GM20431 (cell line): ENCODE results near the gene ZRANB3.

Source experiments
- in situ Hi-C: fragments of 300-500 bp; cut with MseI, MboI; formaldehyde crosslinking; loops from one replicate; pipeline ENCODE4 v1.15.0; 2020; ENCODE audit warnings: low sequenced_read_pairs; ENCODE audit not compliant: unreplicated experiment

Gene ZRANB3

DNA sequence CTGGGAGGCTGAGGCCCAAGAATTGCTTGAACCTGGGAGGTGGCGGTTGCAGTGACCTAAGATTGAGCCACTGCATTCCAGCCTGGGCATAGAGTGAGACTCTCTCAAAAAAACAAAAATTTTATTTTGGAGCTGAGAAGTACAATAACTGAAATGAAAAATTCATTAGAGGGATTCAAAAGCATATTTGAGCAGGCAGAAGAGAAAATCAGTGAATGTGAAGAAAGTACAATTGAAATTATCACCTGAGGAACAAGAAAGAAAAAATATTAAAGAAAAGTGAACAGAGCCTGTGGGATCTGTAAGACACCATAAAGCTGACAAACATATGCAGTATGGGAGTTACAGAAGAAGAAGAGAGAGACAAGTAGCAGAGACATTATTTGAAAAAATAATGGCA is 341.9 kb downstream of the ZRANB3 start:
- in situ Hi-C loops = no loop called here

DNA sequence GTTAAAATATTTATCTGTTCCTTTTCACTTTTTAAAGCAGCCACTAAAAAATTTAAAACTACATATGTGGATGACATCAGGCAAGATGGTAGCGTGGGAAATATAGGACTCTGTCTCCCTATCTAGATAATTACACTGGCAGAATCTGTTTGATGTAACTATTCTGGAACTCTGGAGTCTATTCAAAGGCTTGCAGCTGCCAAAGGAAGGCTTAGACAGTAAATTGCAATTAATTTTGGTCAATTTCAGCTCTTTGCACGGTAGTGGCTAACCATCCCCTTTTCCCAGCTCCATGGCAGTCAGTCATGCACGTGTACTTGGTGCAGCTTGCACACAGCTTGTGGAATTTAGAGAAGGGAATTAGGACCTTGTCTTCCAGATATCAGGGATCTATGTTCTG is 343.7 kb downstream of the ZRANB3 start:
- in situ Hi-C loops = no loop called here

DNA sequence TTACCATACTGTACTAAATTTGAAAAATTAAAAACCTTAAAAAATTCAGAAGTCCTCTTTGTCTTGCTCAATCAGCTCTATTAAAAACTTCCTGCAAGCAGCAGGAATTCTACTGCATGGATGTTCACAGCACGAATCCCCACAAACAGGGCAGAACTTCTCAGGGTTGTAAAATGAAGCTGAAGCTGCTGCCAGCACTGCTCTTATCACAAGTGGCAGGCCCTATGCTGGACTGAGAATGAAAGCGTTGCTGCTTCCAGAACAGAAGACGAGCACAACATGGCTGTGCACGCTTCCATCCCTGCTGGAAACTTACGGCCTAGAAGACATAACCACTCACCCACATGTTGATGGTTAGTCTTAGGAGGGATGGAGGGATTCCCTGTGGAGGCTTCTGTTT is 345.0 kb downstream of the ZRANB3 start:
- in situ Hi-C loops = no loop called here

DNA sequence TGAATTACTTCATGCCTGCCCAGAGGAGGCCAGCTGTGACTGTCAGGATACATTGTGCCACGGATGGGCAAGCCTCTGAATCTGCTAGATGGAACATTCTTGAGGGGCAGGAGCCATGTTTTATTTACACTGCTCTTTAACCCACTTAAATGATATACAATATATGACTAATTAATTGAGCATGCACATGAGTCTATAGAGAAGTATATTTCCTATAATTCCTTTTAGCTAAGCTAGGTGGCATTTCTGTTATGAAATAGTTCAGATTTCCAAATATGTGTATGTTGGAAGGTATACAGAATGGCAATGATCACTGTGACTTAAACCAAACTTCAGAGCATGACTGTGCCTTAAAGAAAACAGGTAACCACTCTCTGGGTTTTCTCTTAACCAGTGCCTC is 347.2 kb downstream of the ZRANB3 start:
- in situ Hi-C loops = no loop called here

DNA sequence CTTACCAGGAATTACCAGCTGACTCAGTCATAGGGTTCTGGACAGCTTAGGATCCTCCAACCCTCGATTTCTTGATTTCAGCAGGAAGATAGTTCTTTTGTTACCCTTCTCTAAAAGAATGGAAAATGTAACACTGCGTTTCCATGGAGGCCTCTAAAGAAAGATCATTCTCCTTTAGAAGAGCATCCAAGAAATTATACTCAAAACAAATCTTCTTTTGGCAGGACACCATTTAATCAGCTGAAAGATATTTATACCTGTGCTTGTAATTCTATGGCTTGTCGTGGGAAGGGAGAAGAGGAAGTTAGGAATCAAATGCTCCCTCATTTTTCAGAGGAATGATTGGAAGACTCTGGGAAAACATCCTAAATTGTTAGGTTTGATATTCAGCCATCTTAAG is 348.4 kb downstream of the ZRANB3 start:
- in situ Hi-C loops = no loop called here

DNA sequence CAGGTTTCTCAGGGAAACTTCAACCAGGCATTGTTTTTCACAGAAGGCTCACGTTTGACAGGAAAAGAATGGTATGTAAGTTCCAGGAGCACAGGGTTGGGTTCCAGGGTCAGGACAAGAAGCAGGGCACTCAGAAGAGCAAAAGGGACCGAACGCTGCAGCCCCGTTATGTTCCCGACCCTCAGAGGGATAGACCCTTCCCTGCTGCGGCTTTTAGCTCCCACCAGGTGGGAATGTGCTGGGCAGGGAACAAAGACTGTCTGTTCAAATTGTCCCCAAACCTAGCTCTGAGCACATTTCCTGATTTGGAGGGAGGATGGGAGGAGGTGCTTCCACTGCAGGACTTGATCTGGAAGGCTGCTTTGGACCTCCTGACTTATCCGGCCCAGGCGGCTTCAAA is 348.8 kb downstream of the ZRANB3 start:
- in situ Hi-C loops = no loop called here

DNA sequence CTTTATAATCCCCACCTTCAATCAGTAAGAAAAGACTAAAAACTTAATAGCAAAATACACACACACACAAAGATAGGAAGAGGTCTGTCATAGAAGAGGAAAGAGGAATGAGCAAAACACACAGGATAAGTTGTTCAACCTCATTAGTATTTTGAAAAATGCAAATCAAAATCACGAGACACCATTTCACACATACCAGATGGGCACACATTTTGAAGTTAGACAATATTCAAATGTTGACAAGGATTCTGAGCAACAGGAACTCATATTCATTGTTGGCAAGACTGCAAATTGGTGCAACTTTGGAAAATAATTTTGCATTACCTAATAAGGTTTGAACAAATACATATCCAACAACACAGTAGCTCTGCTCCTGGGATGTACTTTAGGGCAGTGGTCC is 351.3 kb downstream of the ZRANB3 start:
- in situ Hi-C loops = no loop called here

DNA sequence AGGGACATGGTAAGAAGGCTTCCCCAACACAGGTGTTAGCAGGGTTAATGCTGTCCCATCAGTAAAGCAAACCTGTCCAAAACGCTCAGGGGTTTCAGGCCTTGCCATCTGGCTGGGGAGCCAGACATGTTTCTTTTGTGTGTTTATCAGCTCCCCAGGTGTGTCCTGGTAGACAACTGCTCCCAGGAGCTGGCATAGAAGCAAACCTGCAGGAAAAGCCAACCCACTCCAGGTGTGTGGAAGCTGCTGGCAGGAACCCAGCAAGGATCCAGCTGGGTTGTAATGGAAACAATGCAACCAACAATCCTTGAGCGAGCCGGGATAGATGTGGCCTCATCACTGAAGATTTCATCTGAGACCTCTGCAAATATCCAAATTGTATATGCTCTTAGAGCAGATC is 355.8 kb downstream of the ZRANB3 start:
- in situ Hi-C loops = no loop called here

DNA sequence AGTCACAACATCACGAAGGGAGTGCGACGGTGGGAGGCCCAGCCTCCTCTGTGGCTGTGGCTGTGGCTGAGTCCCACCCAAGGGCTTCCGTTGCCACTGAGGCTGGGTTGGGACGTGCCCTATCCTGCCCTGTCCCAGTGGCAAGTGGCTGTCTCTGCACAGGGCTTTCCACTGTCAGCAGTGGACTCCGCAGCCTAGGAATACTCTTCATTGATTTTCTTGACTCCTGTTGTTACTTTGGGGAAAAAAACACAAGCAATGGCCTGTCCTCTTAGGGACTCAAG is 356.3 kb downstream of the ZRANB3 start:
- in situ Hi-C loops = no loop called here

DNA sequence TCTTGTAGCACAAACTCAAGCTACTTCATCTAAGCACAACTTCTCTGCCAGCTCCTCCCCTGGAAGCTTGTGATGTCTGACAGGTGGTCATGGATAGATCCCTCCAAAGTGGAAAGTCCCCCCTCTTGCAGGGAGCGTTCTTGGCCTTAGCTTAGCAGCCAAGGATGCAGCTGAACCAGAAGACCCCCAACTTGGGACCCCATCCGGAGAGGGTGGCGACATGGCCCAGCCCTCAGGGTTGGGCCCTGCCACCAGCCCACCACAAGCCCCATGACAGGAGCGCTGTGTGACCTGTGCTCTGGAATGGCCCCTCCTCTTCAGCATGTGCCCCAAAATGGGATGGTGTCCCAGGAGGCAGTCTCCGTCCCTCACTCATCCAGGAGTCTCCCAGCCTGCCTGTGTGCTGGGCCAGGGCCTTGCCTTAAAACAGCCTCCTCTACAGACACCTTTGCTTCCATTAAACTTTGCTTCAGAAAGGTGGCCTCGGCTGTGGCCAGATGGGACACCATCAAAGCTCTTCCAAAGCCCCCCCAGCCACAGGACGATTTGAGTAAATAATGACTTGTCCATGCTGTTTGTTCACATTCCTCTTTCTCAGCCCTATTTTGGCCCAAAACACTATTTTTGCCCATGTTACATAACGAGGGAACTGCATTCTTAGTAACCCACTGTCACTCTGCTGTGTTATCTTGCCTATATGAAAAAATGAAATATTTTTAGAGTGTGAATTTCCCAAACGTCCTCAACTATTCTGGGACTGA is 356.8 kb downstream of the ZRANB3 start:
- in situ Hi-C loops = no loop called here

DNA sequence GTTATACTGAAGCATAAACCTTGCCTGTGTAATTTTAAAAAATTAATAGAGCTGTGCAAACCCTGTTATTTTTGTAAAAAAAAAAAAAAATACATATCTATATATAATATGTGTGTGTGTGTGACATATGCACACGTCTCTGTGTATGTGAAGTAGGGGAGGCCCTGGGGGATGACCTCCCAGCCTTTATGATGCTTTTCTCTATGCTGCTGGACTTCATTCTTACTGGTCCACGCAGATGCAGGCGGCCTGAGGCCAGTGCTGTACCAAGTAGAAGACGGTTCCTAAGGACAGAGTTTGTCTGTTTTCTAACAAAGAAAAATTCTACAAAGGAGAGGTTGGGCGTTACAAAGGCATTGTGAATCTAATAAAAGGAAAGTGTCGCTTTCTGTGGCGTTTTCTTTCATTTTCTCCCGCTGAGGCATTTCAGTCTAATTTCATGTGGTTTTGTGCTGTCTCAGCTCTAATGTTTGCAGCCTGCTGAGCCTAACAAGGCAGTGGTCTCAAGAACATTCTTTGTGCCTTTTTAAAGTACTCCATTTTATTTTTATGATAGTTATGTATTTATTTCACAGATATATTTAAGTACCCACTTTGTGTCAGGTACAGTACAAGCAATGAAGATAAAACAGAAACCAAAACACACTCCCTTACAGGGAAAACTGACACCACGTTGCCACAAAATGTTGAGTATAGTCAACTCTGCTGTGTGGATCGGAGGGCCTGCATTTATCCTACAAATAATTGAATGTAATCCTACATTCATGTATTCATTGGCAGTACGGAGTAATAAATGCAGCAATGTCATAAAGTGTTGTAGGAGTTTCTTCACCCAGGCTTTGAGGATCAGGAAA is 360.9 kb downstream of the ZRANB3 start:
- in situ Hi-C loops = no loop called here

DNA sequence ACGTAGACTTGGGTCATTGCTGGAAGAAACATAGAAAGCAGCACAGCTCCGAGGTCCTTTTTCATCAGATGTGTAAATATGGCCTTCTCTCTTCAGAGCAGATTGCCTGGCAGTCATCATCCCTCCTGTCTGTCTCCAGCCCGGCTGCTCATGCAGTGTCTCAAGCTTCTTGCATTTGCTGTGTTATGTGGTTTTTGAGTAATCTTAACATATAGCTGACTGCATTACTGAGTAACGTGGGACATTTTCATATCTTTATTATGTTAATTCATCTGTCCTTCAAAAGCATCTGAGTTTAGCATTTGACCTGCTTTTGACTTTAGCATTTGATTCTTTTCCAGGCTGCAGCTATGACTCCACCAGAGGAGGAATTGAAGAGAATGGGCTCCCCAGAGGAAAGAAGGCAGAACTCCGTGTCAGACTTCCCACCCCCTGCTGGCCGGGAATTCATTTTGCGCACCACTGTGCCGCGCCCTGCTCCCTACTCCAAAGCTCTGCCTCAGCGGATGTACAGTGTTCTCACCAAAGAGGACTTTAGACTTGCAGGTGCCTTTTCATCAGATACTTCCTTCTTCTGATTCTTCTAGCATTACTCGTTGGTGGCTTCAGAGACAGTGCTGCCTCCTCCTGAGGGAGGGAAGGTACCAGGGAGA is 362.7 kb downstream of the ZRANB3 start:
- in situ Hi-C loops = no loop called here

DNA sequence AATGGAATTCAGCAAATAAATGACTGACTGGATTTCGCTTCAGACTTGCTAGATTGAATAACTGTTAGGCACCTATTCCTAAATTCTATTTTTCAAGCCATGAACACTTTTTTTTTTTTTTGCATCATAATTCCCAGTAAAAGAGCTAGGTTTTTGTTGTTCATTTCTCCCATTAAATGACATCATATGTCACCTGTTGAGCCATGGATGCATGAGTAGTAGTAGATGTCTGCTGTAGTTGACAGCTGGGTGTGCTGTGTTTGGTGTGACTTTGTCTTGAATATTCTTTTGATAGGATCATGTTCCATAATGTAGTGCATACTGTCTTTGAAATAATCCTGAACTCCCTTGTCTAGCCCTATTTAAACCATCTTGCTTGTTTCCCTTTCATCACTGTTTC is 363.7 kb downstream of the ZRANB3 start:
- in situ Hi-C loops = no loop called here

DNA sequence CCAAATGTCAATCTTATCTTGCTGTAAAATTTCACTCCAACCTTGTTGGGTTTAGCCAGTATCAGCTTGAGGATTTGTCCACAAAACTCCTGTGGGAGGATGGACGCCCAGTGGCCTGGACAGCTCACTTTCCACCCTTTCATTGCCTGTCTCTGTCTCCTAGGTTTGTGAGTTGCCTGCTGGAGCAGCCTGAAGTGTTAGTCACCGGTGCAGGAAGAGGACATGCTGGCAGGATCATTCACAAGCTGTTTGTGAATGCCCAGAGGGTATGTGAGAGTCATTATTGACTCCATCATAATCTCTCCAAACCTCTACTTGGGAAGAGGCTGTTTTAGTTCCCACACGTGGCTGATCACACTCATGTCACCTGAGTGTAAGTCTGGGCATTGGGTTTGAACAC is 366.6 kb downstream of the ZRANB3 start:
- in situ Hi-C loops = no loop called here

DNA sequence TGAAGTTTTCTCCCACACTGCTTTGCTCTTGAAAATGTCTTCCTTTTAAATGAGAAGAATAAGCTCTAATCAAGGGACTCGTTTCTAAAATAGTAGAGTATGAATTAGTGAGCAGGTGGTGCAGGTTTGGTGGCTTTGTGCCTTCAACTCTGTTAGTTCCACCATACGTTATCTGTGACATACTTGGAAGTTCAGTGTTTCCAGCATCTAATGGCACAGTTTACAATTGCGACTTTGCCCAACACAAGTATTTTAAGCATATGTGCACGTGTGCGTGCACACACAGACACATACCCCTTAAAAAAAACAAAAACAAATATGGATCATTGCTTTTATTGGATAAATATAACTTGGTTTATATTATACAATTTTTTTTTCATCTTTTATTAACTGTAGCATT is 367.1 kb downstream of the ZRANB3 start:
- in situ Hi-C loops = no loop called here

DNA sequence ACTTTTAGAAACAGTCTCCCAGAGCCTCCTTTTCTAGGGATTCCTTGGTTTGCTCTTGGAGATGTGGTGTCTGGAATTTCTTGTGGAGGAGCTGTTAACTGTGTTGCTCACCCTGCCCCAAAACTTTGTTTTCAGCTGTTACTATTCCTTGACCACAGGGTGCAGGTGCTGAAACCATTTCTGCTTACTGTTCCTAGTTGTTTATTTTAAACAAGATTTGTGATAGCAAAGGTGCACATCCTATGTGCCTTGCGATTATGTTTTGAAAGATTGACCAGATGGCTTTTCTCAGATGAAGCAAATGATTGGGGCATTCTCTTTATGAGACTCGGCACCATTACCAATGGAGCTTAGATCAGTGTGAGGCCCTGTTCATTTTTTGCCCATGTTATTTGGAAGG is 367.7 kb downstream of the ZRANB3 start:
- in situ Hi-C loops = no loop called here

DNA sequence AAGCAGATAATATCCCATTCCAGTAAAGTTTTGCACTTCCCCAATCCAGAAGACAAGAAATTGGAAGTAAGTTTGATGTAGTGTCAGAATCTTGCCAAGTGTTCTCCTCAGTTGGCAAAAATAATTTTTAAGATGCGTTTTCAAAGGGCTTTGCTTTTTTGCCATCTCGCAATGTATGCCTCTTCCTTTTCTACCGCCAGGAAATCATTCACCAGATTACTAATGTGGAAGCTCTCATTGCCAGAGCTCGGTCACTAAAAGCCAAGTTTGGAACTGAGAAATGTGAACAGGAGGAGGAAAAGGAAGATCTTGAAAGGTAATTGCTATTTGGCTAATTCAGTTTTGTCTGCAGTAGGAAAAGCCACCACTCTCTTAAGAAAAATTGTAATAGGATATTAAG is 368.2 kb downstream of the ZRANB3 start:
- in situ Hi-C loops = no loop called here

DNA sequence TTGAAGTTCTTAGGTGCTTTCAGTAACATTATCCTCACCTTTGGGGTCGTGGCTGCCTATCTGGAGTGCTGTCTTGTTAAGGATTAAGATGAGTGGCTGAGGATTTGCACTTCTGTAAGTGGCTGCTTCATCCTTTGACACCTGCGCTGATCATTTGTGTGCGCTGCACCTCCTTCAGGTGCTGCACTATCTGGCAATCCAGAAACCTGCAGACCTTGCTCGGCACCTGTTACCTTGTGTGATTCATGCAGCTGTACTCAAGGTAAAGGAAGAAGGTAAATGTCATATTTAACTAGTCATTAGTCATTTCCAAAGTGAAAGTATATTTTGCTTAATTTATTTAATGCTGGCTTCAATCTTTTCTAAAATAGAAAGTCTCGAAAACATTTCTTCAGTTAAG is 368.6 kb downstream of the ZRANB3 start:
- in situ Hi-C loops = no loop called here

DNA sequence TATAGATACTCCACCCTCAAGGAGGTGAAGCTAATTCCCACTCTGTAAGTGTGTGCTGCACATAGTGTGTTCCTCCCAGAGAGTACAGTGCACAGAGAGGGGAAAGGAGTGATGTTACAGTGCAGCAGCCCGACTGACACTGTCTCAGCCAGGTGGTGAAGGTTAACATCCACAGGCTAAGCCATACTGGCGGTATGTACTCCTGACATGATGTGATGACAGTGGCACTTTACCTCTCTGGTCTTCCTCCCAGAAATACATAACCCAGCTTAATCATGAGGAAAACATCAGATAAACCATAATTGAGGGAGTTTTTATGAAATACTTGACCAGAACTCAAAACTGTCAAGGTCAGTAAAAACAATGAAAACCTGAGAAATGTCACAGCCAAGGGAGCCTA is 371.8 kb downstream of the ZRANB3 start:
- in situ Hi-C loops = no loop called here

DNA sequence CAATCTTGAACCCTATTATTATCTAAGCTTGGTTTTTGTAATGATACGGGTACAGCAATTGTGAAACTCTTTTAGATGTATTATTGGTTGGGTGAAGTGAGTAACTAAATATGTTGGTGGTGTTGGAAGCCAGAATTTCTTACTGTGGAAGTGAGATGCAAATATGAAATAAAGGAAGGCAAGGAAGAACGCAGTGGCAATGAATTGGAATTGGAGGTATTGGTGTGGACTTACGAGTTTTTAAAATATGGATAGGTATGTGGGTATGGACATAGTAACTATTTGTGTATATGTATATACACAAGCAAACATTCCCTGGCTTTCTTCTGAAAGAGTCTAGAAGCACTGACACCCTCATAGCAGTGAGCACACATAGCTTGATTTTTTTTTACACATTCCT is 373.2 kb downstream of the ZRANB3 start:
- in situ Hi-C loops = no loop called here

DNA sequence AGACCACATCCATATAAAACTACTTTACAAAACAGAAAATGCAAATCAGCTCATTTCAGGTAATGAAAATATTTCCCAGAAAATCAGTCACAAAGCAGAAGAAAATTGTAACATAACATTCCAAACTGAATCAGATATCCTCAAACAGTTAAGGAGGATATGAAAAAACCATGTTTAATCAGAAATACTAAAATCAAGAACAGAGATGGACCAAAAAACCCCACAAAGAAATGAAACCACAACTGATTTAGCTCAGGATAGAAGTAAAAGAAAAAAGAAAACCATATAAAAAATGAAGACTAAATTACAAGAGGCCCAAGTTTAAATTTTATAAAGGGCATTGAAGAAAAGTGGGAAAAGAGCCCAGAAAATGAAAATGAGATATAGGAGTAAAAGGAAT is 376.1 kb downstream of the ZRANB3 start:
- in situ Hi-C loops = no loop called here
